Measurements from ENCODE around the gene PPP2R3B.

The PPP2R3B gene

GRCh38 chrX:404656-405055, 17.9 kb upstream of the PPP2R3B start:
- H3K4me3 ChIP-seq (ENCODE audit: control insufficient read depth, low read depth, low read length), result no peak overlapping the region
- DNase-seq (ENCODE audit: low read depth), result no peak
- no peak for TF ChIP-seq CTCF (conservative IDR thresholded peaks at IDR 0.05; ENCODE audit: control insufficient read depth, insufficient read depth, low read depth, low read length)

- TF ChIP-seq CTCF (conservative IDR thresholded peaks at IDR 0.05; ENCODE audit: control insufficient read depth, insufficient read depth, low read depth, low read length), result no peak
- no peak overlapping the region for H3K4me3 ChIP-seq (ENCODE audit: control insufficient read depth, low read depth, low read length)
- no peak for DNase-seq (ENCODE audit: low read depth)
Observed at GRCh38 chrX:402857-403256, 16.1 kb upstream of the PPP2R3B start.

GRCh38 chrX:400258-400657, 13.6 kb upstream of the PPP2R3B start:
- no peak overlapping the region for H3K4me3 ChIP-seq (ENCODE audit: control insufficient read depth, low read depth, low read length)
- TF ChIP-seq CTCF (conservative IDR thresholded peaks at IDR 0.05; ENCODE audit: control insufficient read depth, insufficient read depth, low read depth, low read length), result no peak
- DNase-seq (ENCODE audit: low read depth), result no peak

GRCh38 chrX:397575-397974, 10.9 kb upstream of the PPP2R3B start:
- DNase-seq (ENCODE audit: low read depth), result peak; percentile 27
- no peak overlapping the region for H3K4me3 ChIP-seq (ENCODE audit: control insufficient read depth, low read depth, low read length)
- TF ChIP-seq CTCF (conservative IDR thresholded peaks at IDR 0.05; ENCODE audit: control insufficient read depth, insufficient read depth, low read depth, low read length), result no peak

- no peak for DNase-seq (ENCODE audit: low read depth)
- TF ChIP-seq CTCF (conservative IDR thresholded peaks at IDR 0.05; ENCODE audit: control insufficient read depth, insufficient read depth, low read depth, low read length), result no peak
- no peak overlapping the region for H3K4me3 ChIP-seq (ENCODE audit: control insufficient read depth, low read depth, low read length)
Observed at GRCh38 chrX:394830-395229, 8.1 kb upstream of the PPP2R3B start.

GRCh38 chrX:392575-392846, 5.8 kb upstream of the PPP2R3B start:
- TF ChIP-seq CTCF (conservative IDR thresholded peaks at IDR 0.05; ENCODE audit: control insufficient read depth, insufficient read depth, low read depth, low read length), result no peak
- no peak overlapping the region for H3K4me3 ChIP-seq (ENCODE audit: control insufficient read depth, low read depth, low read length)
- no peak for DNase-seq (ENCODE audit: low read depth)

Data from fibroblast of mammary gland (primary cell).